ENCODE results near the gene VRK1.

Gene VRK1, protein sequence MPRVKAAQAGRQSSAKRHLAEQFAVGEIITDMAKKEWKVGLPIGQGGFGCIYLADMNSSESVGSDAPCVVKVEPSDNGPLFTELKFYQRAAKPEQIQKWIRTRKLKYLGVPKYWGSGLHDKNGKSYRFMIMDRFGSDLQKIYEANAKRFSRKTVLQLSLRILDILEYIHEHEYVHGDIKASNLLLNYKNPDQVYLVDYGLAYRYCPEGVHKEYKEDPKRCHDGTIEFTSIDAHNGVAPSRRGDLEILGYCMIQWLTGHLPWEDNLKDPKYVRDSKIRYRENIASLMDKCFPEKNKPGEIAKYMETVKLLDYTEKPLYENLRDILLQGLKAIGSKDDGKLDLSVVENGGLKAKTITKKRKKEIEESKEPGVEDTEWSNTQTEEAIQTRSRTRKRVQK

DNA sequence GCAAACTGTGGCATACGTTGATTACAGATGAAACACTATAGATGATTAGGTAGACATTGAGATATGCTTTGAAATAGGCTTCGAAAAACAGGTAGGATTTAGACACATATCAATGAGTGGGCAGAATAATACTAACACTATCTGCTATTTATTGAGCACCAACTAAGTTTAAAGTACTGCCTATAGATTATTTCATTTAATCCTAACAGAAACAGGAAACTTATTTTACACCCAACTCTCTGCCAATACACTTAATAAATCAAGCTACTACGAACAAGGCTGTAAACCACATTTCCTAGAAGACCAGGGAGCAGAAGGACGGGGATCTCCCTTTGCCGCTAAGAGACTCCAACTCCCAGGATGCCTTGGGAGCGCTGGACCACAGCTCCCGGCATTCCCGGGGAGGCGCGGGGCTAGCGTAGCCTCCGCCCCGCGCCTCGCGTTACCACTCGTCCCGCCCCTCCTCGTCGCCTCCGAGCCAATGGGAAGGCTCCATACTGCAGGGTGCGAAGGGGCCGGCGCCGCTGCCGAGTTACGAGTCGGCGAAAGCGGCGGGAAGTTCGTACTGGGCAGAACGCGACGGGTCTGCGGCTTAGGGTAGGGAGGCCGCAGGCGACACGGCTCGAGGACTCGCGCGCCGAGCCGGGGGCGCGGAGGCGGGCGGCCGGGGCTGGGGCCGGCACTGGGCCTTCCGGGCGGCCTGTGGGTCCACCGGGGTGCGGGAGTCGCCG, at the start of gene VRK1:
Gene VRK1, plus strand, starts transcription at position 532 of the 731 bp plus-strand sequence. CDS start 36,090 bp downstream, outside the sequence.
- no peaks in the 10 kb centered on the region for H3K36me3 ChIP-seq (ENCODE audit: control insufficient read depth in 1 of 2, insufficient read depth in 2 of 2, low read length in 2 of 2)
- H3K27ac ChIP-seq (ENCODE audit: low read length): no peak within 1 kb of the TSS
- H3K4me3 ChIP-seq (ENCODE audit: low read depth in 1 of 2, low read length in 2 of 2): peak within 1 kb of the TSS; percentile 70 to 88
- peaks cover 5 to 12% of the 10 kb centered on the region in 2 donors for H3K4me1 ChIP-seq (ENCODE audit: control insufficient read depth in 1 of 2, insufficient read depth in 2 of 2, low read length in 2 of 2)
- H3K9me3 ChIP-seq (ENCODE audit: control insufficient read depth in 1 of 2, low read length in 2 of 2): no peaks in the 10 kb centered on the region
- H3K27me3 ChIP-seq (ENCODE audit: low read depth, low read length): no peaks in the 10 kb centered on the region

DNA sequence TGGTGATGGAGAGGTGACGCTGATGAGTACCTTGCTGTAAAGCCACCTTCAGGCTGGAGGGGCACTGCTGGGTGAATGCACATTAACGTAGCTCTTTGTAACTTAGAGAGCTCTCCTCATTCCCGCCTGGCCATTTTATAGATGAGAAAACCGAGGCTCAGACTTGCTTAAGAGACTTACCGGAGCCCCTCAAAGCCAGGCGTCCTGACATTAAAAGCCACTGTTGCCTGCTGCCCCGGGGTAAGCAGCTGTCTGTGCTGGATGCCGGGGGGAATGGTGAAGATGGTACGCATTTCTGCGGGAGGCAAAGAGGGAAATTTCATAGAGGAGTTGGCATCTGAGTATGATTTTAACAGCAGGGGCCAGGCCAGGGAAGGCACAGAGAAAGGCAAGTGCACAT, 49.6 kb upstream of the VRK1 start:
- Histone ChIP-seq H3K4me1 (ENCODE audit: control insufficient read depth in 1 of 2, insufficient read depth in 2 of 2, low read length in 2 of 2) (no peaks in the 10 kb centered on the region), H3K4me3 (ENCODE audit: low read depth in 1 of 2, low read length in 2 of 2) (no peak overlapping the region), H3K27me3 (ENCODE audit: low read depth, low read length) (peaks cover 6% of the 10 kb centered on the region), H3K27ac (ENCODE audit: low read length) (no peak overlapping the region), H3K9me3 (ENCODE audit: control insufficient read depth in 1 of 2, low read length in 2 of 2) (no peaks in the 10 kb centered on the region), H3K36me3 (ENCODE audit: control insufficient read depth in 1 of 2, insufficient read depth in 2 of 2, low read length in 2 of 2) (no peaks in the 10 kb centered on the region)

DNA sequence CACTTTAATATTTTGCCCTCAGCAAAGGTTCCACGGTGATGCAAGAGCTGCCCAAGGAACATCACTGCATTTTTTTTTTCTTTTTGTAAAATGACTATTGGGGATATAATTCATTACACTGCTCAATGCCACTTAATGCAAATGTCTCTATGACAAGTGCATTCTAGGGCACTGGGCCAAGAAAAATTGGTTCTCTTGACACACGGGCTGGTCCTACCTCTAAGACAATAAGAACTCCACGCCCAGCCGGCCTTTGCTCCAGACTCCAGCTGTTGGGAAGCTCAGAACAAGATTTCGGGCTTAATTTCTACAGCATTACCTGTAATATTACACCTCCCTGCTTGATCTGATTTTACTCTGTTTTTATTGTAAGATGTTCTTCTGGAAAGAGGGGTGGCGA, 48.8 kb upstream of the VRK1 start:
- Histone ChIP-seq H3K36me3 (ENCODE audit: control insufficient read depth in 1 of 2, insufficient read depth in 2 of 2, low read length in 2 of 2) (no peaks in the 10 kb centered on the region), H3K27ac (ENCODE audit: low read length) (no peak overlapping the region), H3K9me3 (ENCODE audit: control insufficient read depth in 1 of 2, low read length in 2 of 2) (no peaks in the 10 kb centered on the region), H3K27me3 (ENCODE audit: low read depth, low read length) (peaks cover 6% of the 10 kb centered on the region), H3K4me1 (ENCODE audit: control insufficient read depth in 1 of 2, insufficient read depth in 2 of 2, low read length in 2 of 2) (no peaks in the 10 kb centered on the region), H3K4me3 (ENCODE audit: low read depth in 1 of 2, low read length in 2 of 2) (no peak overlapping the region)

DNA sequence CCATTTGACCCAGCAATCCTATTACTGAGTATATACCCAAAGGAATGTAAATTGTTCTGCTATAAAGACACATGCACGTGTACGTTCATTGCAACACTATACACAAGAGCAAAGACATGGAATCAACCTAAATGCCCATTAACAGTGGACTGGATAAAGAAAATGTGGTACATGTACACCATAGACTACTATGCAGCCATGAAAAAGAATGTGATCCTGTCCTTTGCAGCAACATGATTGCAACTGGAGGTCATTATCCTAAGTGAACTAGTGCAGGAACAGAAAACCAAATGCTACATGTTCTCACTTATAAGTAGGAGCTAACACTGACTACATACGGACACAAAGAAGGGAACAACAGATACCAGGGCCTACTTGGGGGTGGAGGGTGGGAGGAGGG, 45.7 kb upstream of the VRK1 start:
- Histone ChIP-seq H3K36me3 (ENCODE audit: control insufficient read depth in 1 of 2, insufficient read depth in 2 of 2, low read length in 2 of 2) (no peaks in the 10 kb centered on the region), H3K4me3 (ENCODE audit: low read depth in 1 of 2, low read length in 2 of 2) (no peak overlapping the region), H3K4me1 (ENCODE audit: control insufficient read depth in 1 of 2, insufficient read depth in 2 of 2, low read length in 2 of 2) (no peaks in the 10 kb centered on the region), H3K27ac (ENCODE audit: low read length) (no peak overlapping the region), H3K9me3 (ENCODE audit: control insufficient read depth in 1 of 2, low read length in 2 of 2) (no peaks in the 10 kb centered on the region), H3K27me3 (ENCODE audit: low read depth, low read length) (peaks cover 6% of the 10 kb centered on the region)

DNA sequence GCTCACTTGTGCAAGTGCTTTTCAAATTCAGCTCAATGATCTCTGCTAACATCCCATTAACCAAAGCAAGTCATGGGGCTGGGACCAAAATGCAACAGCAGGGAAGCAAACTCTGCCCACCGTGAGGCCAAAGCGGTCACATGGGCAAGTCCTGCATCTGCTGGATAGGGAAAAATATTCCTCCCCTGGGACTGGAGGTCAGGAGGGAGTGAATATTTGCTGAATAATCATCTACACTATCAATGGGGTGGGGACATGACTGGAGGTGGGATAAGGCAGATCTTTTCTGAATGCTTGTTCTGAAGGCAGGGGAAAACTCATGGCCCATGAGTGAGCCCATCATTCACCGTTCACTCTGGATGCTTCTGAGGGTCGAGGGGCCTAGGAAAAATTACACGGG, 45.1 kb upstream of the VRK1 start:
- H3K4me3 ChIP-seq (ENCODE audit: low read depth in 1 of 2, low read length in 2 of 2): no peak overlapping the region
- no peaks in the 10 kb centered on the region for H3K9me3 ChIP-seq (ENCODE audit: control insufficient read depth in 1 of 2, low read length in 2 of 2)
- H3K27ac ChIP-seq (ENCODE audit: low read length): no peak overlapping the region

DNA sequence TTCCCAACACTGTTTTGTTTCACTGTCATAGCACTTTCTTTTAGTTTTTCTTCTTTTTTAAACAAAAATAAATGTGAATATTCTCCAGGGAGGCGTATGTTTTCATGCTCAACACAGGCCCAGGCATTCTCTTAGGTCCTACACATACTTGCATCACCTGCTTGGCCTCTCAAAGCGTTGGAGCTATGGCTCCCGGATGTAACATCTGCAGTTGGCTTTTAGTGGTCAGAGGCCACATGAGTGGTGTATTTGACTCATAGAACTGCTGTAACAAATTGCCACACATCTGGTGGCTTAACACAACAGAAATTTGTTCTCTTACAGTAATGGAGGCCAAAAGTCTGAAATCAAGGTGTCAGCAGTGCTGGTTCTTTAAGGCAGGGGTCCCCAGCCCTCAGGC, 44.6 kb upstream of the VRK1 start:
- H3K4me3 ChIP-seq (ENCODE audit: low read depth in 1 of 2, low read length in 2 of 2): no peak overlapping the region
- no peaks in the 10 kb centered on the region for H3K36me3 ChIP-seq (ENCODE audit: control insufficient read depth in 1 of 2, insufficient read depth in 2 of 2, low read length in 2 of 2)
- H3K9me3 ChIP-seq (ENCODE audit: control insufficient read depth in 1 of 2, low read length in 2 of 2): no peaks in the 10 kb centered on the region
- H3K27ac ChIP-seq (ENCODE audit: low read length): no peak overlapping the region
- H3K27me3 ChIP-seq (ENCODE audit: low read depth, low read length): peaks cover 6% of the 10 kb centered on the region
- no peaks in the 10 kb centered on the region for H3K4me1 ChIP-seq (ENCODE audit: control insufficient read depth in 1 of 2, insufficient read depth in 2 of 2, low read length in 2 of 2)

More for the DNA sequence above, 45.1 kb upstream of the VRK1 start:
- Histone ChIP-seq H3K4me1 (ENCODE audit: control insufficient read depth in 1 of 2, insufficient read depth in 2 of 2, low read length in 2 of 2) (no peaks in the 10 kb centered on the region), H3K36me3 (ENCODE audit: control insufficient read depth in 1 of 2, insufficient read depth in 2 of 2, low read length in 2 of 2) (no peaks in the 10 kb centered on the region), H3K27me3 (ENCODE audit: low read depth, low read length) (peaks cover 6% of the 10 kb centered on the region)

DNA sequence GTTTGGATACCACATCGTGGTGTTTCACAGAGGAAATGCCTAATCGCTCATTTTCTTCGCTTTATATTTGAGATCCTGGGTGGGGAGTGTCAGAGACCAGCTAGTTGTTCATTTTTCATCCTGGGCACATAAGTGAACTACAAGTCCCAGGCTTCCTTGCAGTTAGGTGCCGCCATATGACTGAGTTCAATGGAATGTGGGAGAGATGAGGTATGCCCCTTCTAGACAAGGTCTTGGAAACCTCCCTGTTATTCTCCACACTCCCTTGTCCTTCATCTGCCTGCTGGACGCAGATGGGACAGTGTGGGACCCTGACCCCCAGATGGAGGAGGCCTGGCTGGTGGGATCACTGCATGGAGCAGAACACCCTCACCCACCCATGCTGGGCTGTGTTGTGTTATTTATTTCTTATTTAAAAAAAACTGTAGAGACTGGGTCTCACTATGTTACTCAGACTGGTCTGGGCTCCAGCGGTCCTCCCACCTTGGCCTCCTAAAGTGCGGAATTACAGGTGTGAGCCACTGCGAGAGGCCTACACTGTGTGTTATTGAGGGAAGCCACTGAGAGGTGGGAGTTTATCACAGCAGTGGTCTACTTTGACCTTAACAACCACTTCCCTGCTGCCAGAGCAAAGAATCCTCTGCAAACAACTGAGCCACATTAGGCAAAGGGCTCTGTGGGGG, 42.9 kb upstream of the VRK1 start:
- Histone ChIP-seq H3K9me3 (ENCODE audit: control insufficient read depth in 1 of 2, low read length in 2 of 2) (no peaks in the 10 kb centered on the region), H3K27me3 (ENCODE audit: low read depth, low read length) (peaks cover 6% of the 10 kb centered on the region), H3K4me1 (ENCODE audit: control insufficient read depth in 1 of 2, insufficient read depth in 2 of 2, low read length in 2 of 2) (no peaks in the 10 kb centered on the region), H3K27ac (ENCODE audit: low read length) (no peak overlapping the region), H3K4me3 (ENCODE audit: low read depth in 1 of 2, low read length in 2 of 2) (no peak overlapping the region), H3K36me3 (ENCODE audit: control insufficient read depth in 1 of 2, insufficient read depth in 2 of 2, low read length in 2 of 2) (no peaks in the 10 kb centered on the region)

DNA sequence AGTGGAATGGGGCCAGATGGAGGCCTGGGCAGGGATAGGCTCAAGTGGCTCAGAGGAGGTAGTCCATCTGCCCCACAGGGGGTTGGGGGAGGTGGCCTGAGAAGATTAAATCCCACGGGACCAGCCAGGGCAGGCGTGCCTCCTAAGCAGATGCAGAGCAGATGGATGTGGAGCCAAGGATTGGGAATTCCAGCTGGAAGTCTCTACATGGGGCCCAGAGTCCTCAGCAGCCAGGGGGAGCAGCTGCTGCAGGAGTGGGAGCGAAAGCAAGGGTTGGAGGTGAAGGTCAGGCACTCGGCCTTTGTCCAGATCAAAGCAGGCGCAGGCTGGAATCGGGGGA, 42.4 kb upstream of the VRK1 start:
- no peak overlapping the region for H3K27ac ChIP-seq (ENCODE audit: low read length)
- no peaks in the 10 kb centered on the region for H3K36me3 ChIP-seq (ENCODE audit: control insufficient read depth in 1 of 2, insufficient read depth in 2 of 2, low read length in 2 of 2)
- no peak overlapping the region for H3K4me3 ChIP-seq (ENCODE audit: low read depth in 1 of 2, low read length in 2 of 2)

DNA sequence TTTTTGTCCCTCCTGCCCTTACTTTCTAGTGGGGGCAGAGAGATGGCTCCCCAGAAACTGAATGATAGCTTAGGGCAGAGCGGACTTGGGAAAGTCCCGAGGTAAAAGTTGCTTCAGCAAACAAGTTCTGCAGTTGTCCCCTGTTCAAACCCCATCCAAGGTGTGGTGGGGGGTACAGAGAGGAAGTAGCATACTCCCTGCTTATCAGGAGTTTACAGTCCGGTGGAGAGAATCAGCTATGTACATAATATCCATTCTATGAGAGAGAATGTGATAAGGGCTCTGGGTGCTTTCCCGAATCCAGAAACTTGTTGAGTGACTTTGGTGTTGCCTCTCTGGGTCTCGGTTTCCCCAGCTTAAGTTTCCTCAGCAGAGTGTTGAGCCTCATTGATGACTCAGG, 40.4 kb upstream of the VRK1 start:
- H3K4me1 ChIP-seq (ENCODE audit: control insufficient read depth in 1 of 2, insufficient read depth in 2 of 2, low read length in 2 of 2): no peaks in the 10 kb centered on the region
- H3K27ac ChIP-seq (ENCODE audit: low read length): no peak overlapping the region
- H3K27me3 ChIP-seq (ENCODE audit: low read depth, low read length): peaks cover 6% of the 10 kb centered on the region
- H3K36me3 ChIP-seq (ENCODE audit: control insufficient read depth in 1 of 2, insufficient read depth in 2 of 2, low read length in 2 of 2): no peaks in the 10 kb centered on the region
- no peak overlapping the region for H3K4me3 ChIP-seq (ENCODE audit: low read depth in 1 of 2, low read length in 2 of 2)
- no peaks in the 10 kb centered on the region for H3K9me3 ChIP-seq (ENCODE audit: control insufficient read depth in 1 of 2, low read length in 2 of 2)

More for the DNA sequence above, 42.4 kb upstream of the VRK1 start:
- peaks cover 6% of the 10 kb centered on the region for H3K27me3 ChIP-seq (ENCODE audit: low read depth, low read length)
- H3K9me3 ChIP-seq (ENCODE audit: control insufficient read depth in 1 of 2, low read length in 2 of 2): no peaks in the 10 kb centered on the region
- H3K4me1 ChIP-seq (ENCODE audit: control insufficient read depth in 1 of 2, insufficient read depth in 2 of 2, low read length in 2 of 2): no peaks in the 10 kb centered on the region

DNA sequence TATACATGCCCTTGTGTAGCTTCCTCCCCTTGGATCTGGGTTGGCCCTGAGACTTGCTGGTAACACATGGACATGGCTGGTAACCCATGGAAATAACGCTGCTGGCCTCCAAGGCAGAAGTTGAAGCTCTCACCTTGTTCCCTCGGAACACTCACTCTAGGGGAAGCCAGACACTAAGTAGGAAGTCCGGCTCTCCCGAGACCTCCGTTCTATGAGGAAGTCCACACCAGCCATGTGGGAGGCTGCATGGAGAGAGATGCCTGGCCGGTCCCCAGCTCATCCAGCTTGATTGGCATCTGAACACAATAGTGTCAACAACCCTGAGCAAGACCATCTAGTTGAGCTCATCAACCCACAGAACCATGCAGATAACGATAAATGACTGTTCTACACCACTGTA, 39.7 kb upstream of the VRK1 start:
- Histone ChIP-seq H3K4me3 (ENCODE audit: low read depth in 1 of 2, low read length in 2 of 2) (no peak overlapping the region), H3K4me1 (ENCODE audit: control insufficient read depth in 1 of 2, insufficient read depth in 2 of 2, low read length in 2 of 2) (no peaks in the 10 kb centered on the region), H3K27me3 (ENCODE audit: low read depth, low read length) (peaks cover 6% of the 10 kb centered on the region), H3K9me3 (ENCODE audit: control insufficient read depth in 1 of 2, low read length in 2 of 2) (no peaks in the 10 kb centered on the region), H3K27ac (ENCODE audit: low read length) (no peak overlapping the region), H3K36me3 (ENCODE audit: control insufficient read depth in 1 of 2, insufficient read depth in 2 of 2, low read length in 2 of 2) (no peaks in the 10 kb centered on the region)

DNA sequence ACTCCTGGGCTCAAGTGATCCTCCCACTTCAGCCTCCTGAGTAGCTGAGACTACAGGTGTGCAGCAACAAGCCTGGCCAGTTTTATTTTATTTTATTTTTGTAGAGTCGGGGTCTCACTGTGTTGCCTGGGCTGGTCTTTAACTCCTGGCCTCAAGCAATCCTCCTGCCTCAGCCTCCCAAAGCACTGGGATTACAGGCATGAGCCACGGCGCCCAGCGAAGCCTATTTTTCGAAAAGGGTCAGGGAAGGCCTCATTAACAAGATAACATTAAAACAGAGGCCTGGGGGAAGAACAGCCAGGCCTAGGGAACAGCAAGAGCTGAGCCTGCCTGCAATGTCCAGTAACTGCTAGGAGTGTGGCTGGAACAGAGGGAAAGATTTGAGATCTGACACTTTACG, 36.1 kb upstream of the VRK1 start:
- H3K36me3 ChIP-seq (ENCODE audit: control insufficient read depth in 1 of 2, insufficient read depth in 2 of 2, low read length in 2 of 2): no peaks in the 10 kb centered on the region
- H3K4me1 ChIP-seq (ENCODE audit: control insufficient read depth in 1 of 2, insufficient read depth in 2 of 2, low read length in 2 of 2): no peaks in the 10 kb centered on the region
- H3K27ac ChIP-seq (ENCODE audit: low read length): no peak overlapping the region
- no peaks in the 10 kb centered on the region for H3K9me3 ChIP-seq (ENCODE audit: control insufficient read depth in 1 of 2, low read length in 2 of 2)
- H3K27me3 ChIP-seq (ENCODE audit: low read depth, low read length): no peaks in the 10 kb centered on the region
- H3K4me3 ChIP-seq (ENCODE audit: low read depth in 1 of 2, low read length in 2 of 2): no peak overlapping the region

All from muscle layer of duodenum (tissue), 2 donors.